Measurements from ENCODE around the gene IRF7. TPM values are rescaled to one million over a fixed set of nuclear protein-coding genes. Genes with fewer than 3 reads are reported as not detected.

IRF7 gene
- total RNA-seq, 4 donors from 2014 or later: 11.3 to 39.6 (median 14.2) TPM

DNA sequence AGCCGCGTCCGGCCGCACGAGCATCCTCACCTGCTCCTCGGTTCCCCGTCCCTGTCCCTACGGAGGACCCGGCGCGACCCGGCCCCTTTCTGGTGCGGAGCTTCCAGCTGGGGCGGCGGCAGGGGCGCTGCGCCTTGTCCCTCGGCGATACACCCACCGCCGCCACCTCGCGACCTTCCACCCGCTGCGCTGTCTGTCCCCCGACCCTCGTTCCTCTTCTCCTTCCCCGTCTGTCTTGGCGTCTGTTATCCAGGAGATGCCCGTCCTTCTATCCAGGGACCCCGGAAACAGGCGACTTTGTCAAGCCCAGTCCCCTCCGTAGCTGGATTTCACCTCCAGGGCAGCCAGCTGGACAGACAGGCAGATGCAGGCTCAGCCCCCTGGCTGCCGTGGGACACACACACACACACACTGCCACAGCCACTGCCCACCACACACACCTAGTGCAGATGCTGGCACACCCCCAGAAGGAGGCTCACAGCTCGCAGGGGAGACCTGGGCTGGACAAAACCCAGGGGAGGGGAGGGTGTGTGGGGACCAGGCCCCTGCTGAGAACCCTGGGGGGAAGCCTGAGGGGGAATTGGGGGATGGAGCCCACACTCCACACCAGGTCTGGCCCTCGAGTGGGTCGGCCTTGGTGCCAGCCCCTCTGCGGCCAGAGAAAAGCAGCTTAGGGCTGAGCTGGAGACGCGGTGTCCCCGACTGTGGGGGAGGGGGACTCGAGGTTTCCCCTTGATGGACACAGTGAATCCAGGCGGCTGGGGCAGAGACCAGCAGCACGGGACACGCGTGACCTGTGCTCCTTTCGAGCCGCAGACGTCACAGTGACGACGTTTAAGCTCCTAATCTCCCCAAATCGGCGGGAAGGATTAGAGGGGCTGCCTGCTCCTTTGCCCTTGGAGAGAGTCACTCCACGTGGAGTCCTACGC, 22.1 kb upstream of the IRF7 start:
- H3K9me3 ChIP-seq: no peaks in the 10 kb centered on the region
- DNase-seq (ENCODE audit: extremely low spot score): no peak
- WGBS: 47% methylated on average over 45 of the region's 55 CpGs
- intact Hi-C loops (cut with DNase I): no loop called here
- H3K4me1 ChIP-seq: peaks cover 25 to 43% (median 37%) of the 10 kb centered on the region in 4 donors
- peak overlapping the region; percentile 41 to 55 (median 42) for H3K4me3 ChIP-seq
- no peak for TF ChIP-seq EP300 (IDR thresholded peaks at IDR 0.05)
- TF ChIP-seq POLR2AphosphoS5 (IDR thresholded peaks at IDR 0.05): no peak
- TF ChIP-seq, protein P1, sequence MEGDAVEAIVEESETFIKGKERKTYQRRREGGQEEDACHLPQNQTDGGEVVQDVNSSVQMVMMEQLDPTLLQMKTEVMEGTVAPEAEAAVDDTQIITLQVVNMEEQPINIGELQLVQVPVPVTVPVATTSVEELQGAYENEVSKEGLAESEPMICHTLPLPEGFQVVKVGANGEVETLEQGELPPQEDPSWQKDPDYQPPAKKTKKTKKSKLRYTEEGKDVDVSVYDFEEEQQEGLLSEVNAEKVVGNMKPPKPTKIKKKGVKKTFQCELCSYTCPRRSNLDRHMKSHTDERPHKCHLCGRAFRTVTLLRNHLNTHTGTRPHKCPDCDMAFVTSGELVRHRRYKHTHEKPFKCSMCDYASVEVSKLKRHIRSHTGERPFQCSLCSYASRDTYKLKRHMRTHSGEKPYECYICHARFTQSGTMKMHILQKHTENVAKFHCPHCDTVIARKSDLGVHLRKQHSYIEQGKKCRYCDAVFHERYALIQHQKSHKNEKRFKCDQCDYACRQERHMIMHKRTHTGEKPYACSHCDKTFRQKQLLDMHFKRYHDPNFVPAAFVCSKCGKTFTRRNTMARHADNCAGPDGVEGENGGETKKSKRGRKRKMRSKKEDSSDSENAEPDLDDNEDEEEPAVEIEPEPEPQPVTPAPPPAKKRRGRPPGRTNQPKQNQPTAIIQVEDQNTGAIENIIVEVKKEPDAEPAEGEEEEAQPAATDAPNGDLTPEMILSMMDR (IDR thresholded peaks at IDR 0.05): no peak
- no peak for TF ChIP-seq POLR2A (IDR thresholded peaks at IDR 0.05; ENCODE audit: low read depth)
- H3K27me3 ChIP-seq: peaks cover 0 to 44% (median 3%) of the 10 kb centered on the region in 4 donors
- no peak overlapping the region for H3K27ac ChIP-seq (replicated peaks in 1 of 4)
- H3K36me3 ChIP-seq: peaks cover 5 to 28% (median 14%) of the 10 kb centered on the region in 4 donors

DNA sequence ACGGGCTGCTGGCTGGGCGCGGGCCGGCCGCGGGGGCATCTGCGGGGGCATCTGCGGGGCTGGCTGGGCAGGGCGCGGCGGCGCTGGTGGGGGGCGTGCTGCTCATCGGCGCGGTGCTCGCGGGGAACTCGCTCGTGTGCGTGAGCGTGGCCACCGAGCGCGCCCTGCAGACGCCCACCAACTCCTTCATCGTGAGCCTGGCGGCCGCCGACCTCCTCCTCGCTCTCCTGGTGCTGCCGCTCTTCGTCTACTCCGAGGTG, 21.5 kb upstream of the IRF7 start:
- Histone ChIP-seq H3K27me3 (peaks cover 0 to 44% (median 3%) of the 10 kb centered on the region in 4 donors), H3K36me3 (peaks cover 5 to 25% (median 12%) of the 10 kb centered on the region in 4 donors), H3K27ac (replicated peaks in 1 of 4) (no peak overlapping the region), H3K4me3 (peak overlapping the region; percentile 41 to 55 (median 42)), H3K9me3 (no peaks in the 10 kb centered on the region), H3K4me1 (peaks cover 25 to 43% (median 37%) of the 10 kb centered on the region in 4 donors)
- WGBS: 67% methylated on average over 1 of the region's 34 CpGs
- DNase-seq (ENCODE audit: extremely low spot score): no peak
- intact Hi-C loops (cut with DNase I): no loop called here
- TF ChIP-seq EP300 (IDR thresholded peaks at IDR 0.05) (no peak), POLR2AphosphoS5 (IDR thresholded peaks at IDR 0.05) (no peak), POLR2A (IDR thresholded peaks at IDR 0.05; ENCODE audit: low read depth) (no peak)
- TF ChIP-seq, protein P1 (IDR thresholded peaks at IDR 0.05): no peak

DNA sequence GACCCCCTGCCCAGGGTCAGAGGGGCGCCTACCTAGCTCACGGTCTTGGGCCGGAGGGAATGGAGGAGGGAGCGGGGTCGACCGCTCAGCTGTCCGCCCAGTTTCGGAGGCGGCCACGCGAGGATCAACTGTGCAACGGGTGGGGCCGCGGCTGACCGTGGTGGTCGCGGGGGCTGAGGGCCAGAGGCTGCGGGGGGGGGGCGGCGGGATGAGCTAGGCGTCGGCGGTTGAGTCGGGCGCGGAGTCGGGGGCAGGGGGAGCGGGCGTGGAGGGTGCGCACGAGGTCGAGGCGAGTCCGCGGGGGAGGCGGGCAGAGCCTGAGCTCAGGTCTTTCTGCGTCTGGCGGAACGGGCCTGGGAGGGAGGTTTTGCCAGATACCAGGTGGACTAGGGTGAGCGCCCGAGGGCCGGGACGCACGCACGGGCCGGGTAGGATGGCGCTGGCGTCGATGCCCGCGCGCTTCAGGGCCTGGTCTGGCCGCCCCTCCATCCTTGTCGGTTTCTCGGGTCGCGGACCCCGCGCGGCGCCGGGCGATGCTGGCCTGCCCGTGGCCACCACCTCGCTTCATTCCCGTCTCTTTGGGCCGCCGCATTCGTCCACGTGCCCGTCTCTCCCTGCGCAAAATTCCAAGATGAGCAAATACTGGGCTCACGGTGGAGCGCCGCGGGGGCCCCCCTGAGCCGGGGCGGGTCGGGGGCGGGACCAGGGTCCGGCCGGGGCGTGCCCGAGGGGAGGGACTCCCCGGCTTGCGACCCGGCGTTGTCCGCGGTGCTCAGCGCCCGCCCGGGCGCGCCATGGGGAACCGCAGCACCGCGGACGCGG, 21.0 kb upstream of the IRF7 start, which contains the start of gene DRD4:
TSS of gene DRD4 (plus strand) at position 759 of the 822 bp plus-strand sequence. CDS start at position 795, 36 bp downstream.
- H3K9me3 ChIP-seq: no peaks in the 10 kb centered on the region
- H3K27me3 ChIP-seq: peaks cover 0 to 44% (median 3%) of the 10 kb centered on the region in 4 donors
- no peak for DNase-seq (ENCODE audit: extremely low spot score)
- no peak within 1 kb of the TSS for H3K27ac ChIP-seq (replicated peaks in 1 of 4)
- no peak for TF ChIP-seq POLR2AphosphoS5 (IDR thresholded peaks at IDR 0.05)
- TF ChIP-seq, protein P1 (IDR thresholded peaks at IDR 0.05): no peak
- no peak for TF ChIP-seq EP300 (IDR thresholded peaks at IDR 0.05)
- TF ChIP-seq POLR2A (IDR thresholded peaks at IDR 0.05; ENCODE audit: low read depth): no peak
- 29% methylated on average over 9 of the region's 100 CpGs for WGBS
- H3K4me3 ChIP-seq: peak within 1 kb of the TSS; percentile 41 to 55 (median 42)
- peaks cover 25 to 43% (median 37%) of the 10 kb centered on the region in 4 donors for H3K4me1 ChIP-seq
- intact Hi-C loops (cut with DNase I): no loop called here
- peaks cover 0 to 20% (median 7%) of the 10 kb centered on the region in 4 donors for H3K36me3 ChIP-seq

DNA sequence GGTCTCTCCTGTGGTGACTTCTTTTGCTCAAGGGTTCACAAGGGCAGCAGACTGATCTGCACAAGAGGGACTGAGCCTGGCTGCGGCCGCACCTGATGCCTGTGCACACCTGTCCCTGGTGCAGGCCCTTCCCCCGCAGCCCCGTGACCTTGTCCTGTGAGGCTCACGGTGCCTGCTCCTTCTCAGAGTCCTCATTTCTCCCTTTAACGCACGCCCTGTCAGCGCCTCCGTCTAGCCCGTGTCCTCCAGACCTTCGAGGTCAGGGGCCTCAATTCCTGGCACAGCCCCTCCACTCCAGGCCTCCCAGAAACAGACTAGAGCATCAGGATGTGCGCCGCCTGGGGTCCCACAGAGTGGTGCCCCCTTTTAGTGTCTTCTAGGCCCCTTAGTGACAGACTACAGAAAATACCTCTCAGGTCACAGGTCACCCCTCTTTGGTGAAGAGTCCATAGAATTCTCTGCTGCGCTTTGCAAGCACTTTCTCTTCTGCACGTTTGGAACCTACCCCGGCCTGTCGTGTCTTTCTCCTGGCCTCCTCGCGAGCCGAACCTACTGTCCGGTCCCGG, 20.3 kb upstream of the IRF7 start:
- Histone ChIP-seq H3K9me3 (no peaks in the 10 kb centered on the region), H3K4me1 (peaks cover 25 to 43% (median 37%) of the 10 kb centered on the region in 4 donors), H3K36me3 (peaks cover 0 to 13% (median 3%) of the 10 kb centered on the region in 4 donors), H3K27me3 (peaks cover 0 to 44% (median 3%) of the 10 kb centered on the region in 4 donors), H3K4me3 (no peak overlapping the region), H3K27ac (replicated peaks in 1 of 4) (no peak overlapping the region)
- intact Hi-C loops (cut with DNase I): no loop called here
- TF ChIP-seq POLR2AphosphoS5 (IDR thresholded peaks at IDR 0.05): no peak
- no peak for TF ChIP-seq POLR2A (IDR thresholded peaks at IDR 0.05; ENCODE audit: low read depth)
- TF ChIP-seq, protein P1 (IDR thresholded peaks at IDR 0.05): no peak
- no peak for TF ChIP-seq EP300 (IDR thresholded peaks at IDR 0.05)
- WGBS: 77% methylated on average over 22 of the region's 22 CpGs
- no peak for DNase-seq (ENCODE audit: extremely low spot score)

Measured in esophagus muscularis mucosa (tissue), 4 donors.